Gastroesophageal sphincter (tissue), 3 donors: ENCODE data around the gene TCTN2.

Source experiments
- POLR2A ChIP-seq, 2 donors: fragments of 450-650 bp; IDR thresholded peaks; one replicate each; pipeline ENCODE4 v1.6.1; 2017; ENCODE audit warnings: antibody characterized with exemption in 2 of 2, mild to moderate bottlenecking in 2 of 2, moderate library complexity in 1 of 2
- TF ChIP-seq, protein P1 (sequence below), 4 experiments: fragments of 200-600 bp in 2 of 4; fragments of 450-650 bp in 2 of 4; sonication (generic) in 1 of 4; IDR thresholded peaks; one replicate each; pipeline ENCODE4 v1.5.1; 2017 to 2019; ENCODE audit warnings: antibody characterized with exemption in 4 of 4, mild to moderate bottlenecking in 2 of 4, moderate library complexity in 2 of 4

GRCh38 chr12:123734268-123734667 lies 63.4 kb downstream of the TCTN2 start:
- TF ChIP-seq, protein P1, sequence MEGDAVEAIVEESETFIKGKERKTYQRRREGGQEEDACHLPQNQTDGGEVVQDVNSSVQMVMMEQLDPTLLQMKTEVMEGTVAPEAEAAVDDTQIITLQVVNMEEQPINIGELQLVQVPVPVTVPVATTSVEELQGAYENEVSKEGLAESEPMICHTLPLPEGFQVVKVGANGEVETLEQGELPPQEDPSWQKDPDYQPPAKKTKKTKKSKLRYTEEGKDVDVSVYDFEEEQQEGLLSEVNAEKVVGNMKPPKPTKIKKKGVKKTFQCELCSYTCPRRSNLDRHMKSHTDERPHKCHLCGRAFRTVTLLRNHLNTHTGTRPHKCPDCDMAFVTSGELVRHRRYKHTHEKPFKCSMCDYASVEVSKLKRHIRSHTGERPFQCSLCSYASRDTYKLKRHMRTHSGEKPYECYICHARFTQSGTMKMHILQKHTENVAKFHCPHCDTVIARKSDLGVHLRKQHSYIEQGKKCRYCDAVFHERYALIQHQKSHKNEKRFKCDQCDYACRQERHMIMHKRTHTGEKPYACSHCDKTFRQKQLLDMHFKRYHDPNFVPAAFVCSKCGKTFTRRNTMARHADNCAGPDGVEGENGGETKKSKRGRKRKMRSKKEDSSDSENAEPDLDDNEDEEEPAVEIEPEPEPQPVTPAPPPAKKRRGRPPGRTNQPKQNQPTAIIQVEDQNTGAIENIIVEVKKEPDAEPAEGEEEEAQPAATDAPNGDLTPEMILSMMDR (IDR thresholded peaks at IDR 0.05): no peak
- TF ChIP-seq POLR2A (IDR thresholded peaks at IDR 0.05): no peak
